DMS53 (cell line): ENCODE data around the gene ADGRV1.
"Not testable (repeated sequence)": the region's sequence is repeated elsewhere in the genome, so short reads cannot be mapped to it uniquely, and the experiment has no call there.

Experiments
- DNase-seq: peaks from one replicate; lab custom pipeline; 2025; lab: John Stamatoyannopoulos, UW

ADGRV1 gene

DNA sequence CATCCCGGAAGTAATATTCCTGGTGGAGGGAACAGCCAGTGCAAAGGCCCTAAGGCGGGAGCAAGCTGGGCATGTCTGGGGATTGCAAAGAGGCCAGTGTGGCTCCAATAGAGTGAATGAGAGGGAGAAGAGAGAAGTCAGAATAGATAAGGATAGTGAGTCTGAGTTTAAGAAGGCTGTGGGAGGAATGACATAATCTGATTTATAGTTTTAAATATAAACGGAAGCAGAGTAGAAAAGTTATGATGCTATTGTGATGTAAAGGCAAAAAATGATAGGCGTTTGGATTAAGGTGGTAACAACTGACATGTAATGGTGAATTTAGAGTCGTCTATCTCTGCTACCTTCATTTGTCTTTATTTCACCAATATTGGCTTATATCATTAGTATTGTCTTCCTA is 473.5 kb downstream of the ADGRV1 start:
- DNase-seq, result no peak

GRCh38 chr5:91033370-91033769 is 474.8 kb downstream of the ADGRV1 start:
- no peak for DNase-seq

- no peak for DNase-seq
These were observed 479.7 kb downstream of the ADGRV1 start for GRCh38 chr5:91038180-91038808.

DNA sequence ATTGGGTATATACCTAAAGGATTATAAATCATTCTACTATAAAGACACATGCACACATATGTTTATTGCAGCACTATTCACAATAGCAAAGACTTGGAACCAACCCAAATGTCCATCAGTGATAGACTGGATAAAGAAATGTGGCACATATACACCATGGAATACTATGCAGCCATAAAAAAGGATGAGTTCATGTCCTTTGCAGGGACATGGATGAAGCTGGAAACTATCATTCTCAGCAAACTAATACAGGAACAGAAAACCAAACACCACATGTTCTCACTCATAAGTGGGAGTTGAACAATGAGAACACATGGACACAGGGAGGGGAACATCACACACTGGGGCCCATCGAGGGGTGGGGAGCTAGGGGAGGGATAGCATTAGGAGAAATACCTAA is 482.5 kb downstream of the ADGRV1 start:
- DNase-seq, result not testable (repeated sequence)

DNA sequence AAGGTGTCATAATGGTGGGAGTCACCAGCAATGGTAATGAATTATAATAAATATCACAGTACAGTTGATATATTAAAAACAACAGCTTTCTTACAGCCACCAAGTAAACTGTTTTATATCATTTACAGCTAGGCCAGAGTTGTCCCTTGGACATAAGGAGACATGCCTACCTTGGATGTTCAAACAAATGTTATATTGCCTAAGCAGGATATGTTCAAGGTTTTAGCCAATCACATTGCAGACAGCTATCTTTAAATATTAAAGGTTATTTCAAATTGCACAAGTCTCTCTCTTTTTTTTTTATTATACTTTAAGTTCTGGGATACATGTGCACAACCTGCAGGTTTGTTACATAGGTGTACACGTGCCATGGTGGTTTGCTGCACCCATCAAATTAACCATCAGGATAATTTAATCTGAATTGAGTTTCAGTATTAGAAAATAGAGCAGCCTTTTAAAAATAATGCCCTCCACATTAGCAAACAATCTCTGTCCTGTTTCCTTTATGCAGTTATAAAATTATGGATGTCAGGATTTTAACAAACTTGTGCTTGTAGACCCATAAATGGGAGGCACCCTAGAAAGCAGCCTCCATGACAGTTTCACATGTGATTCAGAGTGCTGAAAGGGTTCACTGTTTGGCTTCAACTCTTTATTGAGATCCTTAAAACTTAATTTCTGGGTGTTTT is 483.8 kb downstream of the ADGRV1 start:
- DNase-seq, result no peak

- peak; percentile 10 for DNase-seq
These were observed 484.3 kb downstream of the ADGRV1 start for GRCh38 chr5:91042936-91043255.

DNA sequence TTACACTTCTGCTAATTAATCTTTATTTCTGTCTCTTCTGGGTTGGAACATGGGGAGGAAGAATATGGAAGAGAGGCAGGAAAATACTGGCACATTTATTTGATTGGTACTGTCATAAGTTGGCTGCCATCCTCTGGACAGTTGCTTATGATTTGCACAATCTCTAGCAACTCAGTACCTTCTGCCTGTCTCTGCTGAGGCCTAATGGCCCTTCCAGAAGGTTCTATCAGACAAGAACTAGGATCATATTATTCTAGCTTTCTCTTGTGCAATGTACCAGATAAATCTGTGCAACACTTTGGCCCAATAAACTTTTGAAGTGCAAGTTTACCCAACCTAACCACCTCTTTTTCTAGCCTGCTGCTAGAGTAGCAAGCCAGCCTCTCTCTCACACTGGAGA is 489.5 kb downstream of the ADGRV1 start:
- no peak for DNase-seq

- DNase-seq, result peak; percentile 85
These were observed 490.5 kb downstream of the ADGRV1 start for GRCh38 chr5:91049112-91049511.

DNA sequence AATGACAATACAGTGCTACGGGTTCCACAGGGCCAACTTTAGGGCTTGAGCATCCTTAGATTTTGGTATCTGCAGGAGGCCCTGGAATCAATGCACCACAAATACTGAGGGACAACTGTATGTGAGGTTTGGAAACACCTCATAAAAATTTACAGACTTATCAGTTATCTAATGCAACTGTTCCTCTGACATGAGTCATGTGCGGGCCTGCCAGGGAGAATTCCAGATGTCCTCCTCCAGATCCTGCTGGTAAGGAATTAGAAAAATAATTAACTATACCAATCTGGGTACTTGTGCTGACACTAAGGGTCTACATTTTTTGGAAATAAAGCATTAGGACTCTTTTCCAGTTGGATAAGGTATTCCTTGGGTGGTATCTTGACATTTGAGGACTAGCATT is 491.2 kb downstream of the ADGRV1 start:
- DNase-seq, result peak; percentile 28

DNA sequence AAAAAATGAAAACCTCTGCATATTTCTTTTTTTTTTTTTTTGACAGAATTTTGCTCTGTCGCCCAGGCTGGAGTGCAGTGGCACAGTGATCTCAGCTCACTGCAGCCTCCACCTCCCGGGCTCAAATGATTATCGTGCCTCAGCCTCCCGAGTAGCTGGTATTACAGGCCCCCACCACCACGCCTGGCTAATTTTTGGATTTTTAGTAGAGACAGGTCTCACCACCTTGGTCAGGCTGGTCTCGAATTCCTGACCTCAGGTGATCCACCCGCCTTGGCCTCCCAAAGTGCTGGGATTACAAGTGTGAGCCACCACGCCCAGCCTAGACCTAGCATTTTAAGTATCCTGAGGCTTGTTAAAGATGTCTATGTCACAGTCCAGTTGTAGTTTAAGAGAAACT is 493.8 kb downstream of the ADGRV1 start:
- DNase-seq, result not testable (repeated sequence)

- DNase-seq, result no peak
These were observed 494.6 kb downstream of the ADGRV1 start for GRCh38 chr5:91052977-91053740.

DNA sequence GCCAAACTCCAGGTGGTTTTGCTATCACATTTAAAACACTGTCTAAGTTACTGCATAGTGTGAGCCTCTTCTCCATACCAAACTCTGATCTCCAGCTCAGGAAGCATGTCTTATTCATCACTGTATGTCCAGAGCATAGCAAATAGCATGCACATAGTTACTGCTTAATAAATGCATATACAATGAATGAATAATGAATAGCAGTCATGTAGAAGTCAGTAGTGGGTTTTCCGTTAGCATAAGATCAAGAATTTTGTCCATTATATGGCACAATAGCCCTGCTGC is 495.1 kb downstream of the ADGRV1 start:
- no peak for DNase-seq

DNA sequence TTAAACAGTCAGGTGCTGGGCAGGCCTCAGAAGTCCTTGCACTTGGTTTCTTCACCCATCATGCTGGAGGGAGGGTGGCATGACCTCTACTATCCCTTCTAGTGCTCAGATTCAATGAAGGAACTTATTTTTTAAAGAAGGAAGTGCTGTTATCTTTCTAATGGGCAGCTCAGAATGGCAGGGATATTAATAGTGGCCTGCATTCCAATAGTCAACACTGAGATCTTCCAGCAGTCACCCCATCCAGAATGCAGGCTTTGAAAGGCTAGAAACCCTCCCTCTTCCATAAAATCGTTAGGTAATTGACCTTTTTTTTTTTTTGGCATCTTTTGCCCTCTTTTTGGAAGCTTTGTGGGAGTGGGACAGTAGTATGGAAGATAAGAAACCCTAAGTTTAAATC is 499.6 kb downstream of the ADGRV1 start:
- DNase-seq, result no peak

DNA sequence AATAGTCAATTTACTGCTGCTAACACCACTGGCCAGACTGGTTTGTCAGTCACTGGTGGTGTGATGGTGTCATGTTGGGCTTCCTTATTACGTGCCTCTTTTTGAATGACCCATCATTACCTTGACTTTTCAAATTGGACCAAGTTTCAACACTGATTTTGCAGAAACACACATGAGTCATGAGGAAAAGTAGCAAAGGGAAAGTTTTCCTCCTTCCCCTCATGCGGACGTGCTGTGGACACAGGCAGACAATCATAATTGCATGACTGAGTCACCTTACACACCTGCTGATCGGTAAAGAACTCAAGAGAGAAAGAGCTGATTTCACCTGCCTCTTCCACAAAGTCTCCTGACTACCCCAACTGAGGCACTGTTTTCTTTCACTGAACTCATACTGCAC is 500.0 kb downstream of the ADGRV1 start:
- peak; percentile 87 for DNase-seq

GRCh38 chr5:91059409-91059808 is 500.8 kb downstream of the ADGRV1 start:
- peak; percentile 32 for DNase-seq

GRCh38 chr5:91061094-91061493 is 502.5 kb downstream of the ADGRV1 start:
- DNase-seq, result no peak

DNA sequence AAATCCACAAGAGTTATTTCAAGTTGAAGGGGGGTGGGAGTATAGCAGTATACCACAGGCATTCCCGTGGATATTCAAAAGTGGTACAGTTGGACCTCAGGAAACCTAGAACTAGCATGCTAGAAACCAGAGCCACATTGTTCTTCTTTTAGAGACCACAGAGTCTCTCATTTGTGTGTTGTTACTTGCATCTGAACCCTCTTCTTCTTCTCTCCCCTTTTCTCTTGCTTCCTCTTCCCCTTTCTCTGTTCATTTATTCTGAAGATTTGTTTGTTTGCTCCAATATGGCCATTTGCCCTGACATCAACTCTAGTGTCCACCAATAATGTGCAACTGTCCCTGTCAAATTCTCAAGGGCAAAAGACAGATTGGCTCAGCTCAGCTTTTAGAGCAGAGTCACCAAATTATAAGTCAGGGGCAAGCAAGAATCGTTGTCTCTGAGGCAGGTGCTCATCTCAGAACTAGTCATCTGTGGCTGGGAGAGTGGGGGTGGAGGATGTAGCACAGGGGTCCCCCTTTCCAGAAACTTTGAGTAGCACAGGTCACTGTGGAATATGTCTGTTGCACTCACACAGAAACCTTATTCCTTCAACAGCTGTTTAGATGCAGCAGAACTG is 503.5 kb downstream of the ADGRV1 start:
- no peak for DNase-seq

DNA sequence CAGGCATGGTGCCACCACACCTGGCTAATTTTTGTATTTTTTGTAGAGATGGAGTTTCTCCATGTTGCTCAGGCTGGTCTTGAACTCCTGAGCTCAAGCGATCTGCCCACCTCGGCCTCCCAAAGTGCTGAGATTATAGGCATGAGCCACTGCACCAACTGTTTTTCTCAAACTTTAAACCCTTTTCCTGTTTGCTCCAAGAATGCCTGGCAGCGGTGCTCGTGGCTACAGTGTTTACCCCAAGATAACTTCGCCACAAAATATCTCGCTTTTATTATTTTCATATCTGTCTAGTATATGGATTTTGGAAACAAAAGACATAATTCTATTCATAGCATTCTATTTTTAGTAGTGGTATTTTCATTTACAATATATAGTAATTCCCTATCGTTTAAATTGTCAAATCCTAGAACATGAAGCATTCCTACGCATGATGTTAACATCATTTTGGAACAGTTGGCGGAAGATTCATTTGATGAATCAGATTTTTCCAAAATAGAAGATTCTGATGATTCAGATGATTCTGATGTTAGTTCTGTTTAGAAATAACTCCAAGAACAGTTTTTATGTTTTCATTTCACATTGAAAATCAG is 504.6 kb downstream of the ADGRV1 start:
- not testable (repeated sequence) for DNase-seq

GRCh38 chr5:91065496-91065895 is 506.9 kb downstream of the ADGRV1 start:
- DNase-seq, result no peak

DNA sequence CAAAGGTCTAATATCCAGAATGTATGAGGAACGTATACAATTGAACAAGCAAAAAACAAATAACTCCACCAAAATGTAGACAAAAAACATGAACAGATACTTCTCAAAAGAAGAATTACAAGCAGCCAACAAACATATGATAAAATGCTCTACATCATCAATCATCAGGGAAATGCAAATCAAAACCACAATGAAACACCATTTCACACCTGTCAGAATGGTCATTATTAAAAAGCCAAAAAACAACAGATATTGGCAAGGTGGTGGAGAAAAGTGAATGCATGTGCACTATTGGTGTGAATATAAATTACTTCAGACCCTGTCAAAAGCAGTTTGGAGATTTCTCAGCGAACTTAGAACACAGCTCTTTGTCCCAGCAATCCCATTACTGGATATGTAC is 510.8 kb downstream of the ADGRV1 start:
- DNase-seq, result no peak

DNA sequence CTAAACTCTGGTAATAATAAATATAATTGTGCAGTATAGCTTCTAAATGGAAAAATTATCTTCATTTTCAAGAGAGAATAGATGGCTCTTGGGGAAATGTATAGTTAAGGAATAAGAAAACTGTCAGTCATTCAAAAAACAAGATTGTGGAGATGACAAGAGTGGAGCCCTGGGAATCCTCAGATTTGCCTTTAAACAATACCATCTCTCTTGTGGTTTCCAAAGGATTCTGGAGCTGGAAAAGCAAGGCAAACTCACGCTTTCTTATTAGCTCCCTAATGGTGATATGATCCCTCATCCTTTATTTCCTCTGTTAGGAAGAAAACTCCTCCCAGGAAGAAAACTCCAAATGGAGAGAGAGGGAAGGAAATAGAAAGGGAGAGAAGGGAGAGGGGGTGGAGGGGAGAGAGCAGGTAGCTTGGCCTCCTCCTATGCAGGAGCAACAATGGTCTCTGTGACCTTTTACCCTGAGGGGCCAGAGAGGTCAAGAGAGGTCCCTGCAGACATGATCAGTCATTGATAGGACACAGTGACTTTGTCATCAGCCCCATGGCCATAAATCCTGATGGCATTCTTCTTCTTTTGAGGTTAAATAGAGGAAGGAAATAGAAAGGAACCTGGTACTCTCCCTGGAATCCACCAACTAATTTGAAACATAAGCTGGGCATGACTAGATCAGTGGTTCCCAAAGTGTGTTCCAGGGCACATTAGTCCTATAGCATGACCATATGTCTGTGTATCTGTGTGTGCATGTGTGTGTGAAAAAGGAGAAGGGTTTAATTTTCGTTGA is 512.4 kb downstream of the ADGRV1 start:
- DNase-seq, result no peak

DNA sequence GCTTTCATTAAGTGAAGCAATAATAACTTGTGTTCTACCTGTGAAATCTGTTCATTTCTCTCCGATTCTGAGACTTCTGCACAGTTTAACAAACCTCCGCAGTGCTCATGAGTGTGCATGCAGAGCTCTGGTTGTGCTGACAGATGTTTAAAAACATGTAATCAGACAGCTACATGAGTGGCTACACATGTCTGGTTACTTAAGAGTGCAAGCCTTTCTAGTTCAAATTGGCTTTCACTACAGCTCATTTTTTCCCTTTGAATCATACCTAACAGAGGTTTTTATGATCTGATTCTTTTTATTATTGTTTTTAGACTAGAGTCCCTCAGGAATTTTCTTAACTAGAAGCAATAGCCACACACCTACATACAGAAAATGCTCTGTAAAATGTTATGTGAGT is 514.3 kb downstream of the ADGRV1 start:
- DNase-seq, result no peak
